ENCODE results near the gene RELT.

RELT gene

GRCh38 chr11:73372375-73372993 is 3.7 kb upstream of the RELT start:
- DNase-seq (ENCODE audit: low read depth in 2 of 2): no peak

GRCh38 chr11:73374151-73374550 is 2.0 kb upstream of the RELT start:
- no peak for DNase-seq (ENCODE audit: low read depth in 2 of 2)

- DNase-seq (ENCODE audit: low read depth in 2 of 2): no peak
These were observed 404 bp upstream of the RELT start for GRCh38 chr11:73375830-73376159.

- peak; percentile 28 to 38 for DNase-seq (ENCODE audit: low read depth in 2 of 2)
These were observed 817 bp downstream of the RELT start for GRCh38 chr11:73376803-73377629.

- DNase-seq (ENCODE audit: low read depth in 2 of 2): no peak
These were observed 3.1 kb downstream of the RELT start for GRCh38 chr11:73379189-73379880.

GRCh38 chr11:73380331-73380730 is 4.1 kb downstream of the RELT start:
- DNase-seq (ENCODE audit: low read depth in 2 of 2): no peak

- DNase-seq (ENCODE audit: low read depth in 2 of 2): no peak
These were observed 4.8 kb downstream of the RELT start for GRCh38 chr11:73380897-73381410.

- no peak for DNase-seq (ENCODE audit: low read depth in 2 of 2)
These were observed 5.4 kb downstream of the RELT start for GRCh38 chr11:73381589-73381988.

- no peak for DNase-seq (ENCODE audit: low read depth in 2 of 2)
These were observed 6.0 kb downstream of the RELT start for GRCh38 chr11:73382183-73382582.

GRCh38 chr11:73382747-73383146 is 6.5 kb downstream of the RELT start:
- no peak for DNase-seq (ENCODE audit: low read depth in 2 of 2)

- no peak for DNase-seq (ENCODE audit: low read depth in 2 of 2)
These were observed 7.3 kb downstream of the RELT start for GRCh38 chr11:73383249-73384124.

GRCh38 chr11:73384125-73384441 is 7.9 kb downstream of the RELT start:
- no peak for DNase-seq (ENCODE audit: low read depth in 2 of 2)

- DNase-seq (ENCODE audit: low read depth in 2 of 2): no peak
These were observed 8.3 kb downstream of the RELT start for GRCh38 chr11:73384531-73384871.

- no peak for DNase-seq (ENCODE audit: low read depth in 2 of 2)
These were observed 8.9 kb downstream of the RELT start for GRCh38 chr11:73384872-73385689.

- DNase-seq (ENCODE audit: low read depth in 2 of 2): no peak
These were observed 9.8 kb downstream of the RELT start for GRCh38 chr11:73386016-73386415.

GRCh38 chr11:73386546-73386945 is 10.3 kb downstream of the RELT start:
- DNase-seq (ENCODE audit: low read depth in 2 of 2): no peak

- no peak for DNase-seq (ENCODE audit: low read depth in 2 of 2)
These were observed 11.5 kb downstream of the RELT start for GRCh38 chr11:73387594-73388264.

- no peak for DNase-seq (ENCODE audit: low read depth in 2 of 2)
These were observed 12.3 kb downstream of the RELT start for GRCh38 chr11:73388265-73389133.

GRCh38 chr11:73389134-73389525 is 12.9 kb downstream of the RELT start:
- no peak for DNase-seq (ENCODE audit: low read depth in 2 of 2)

- DNase-seq (ENCODE audit: low read depth in 2 of 2): no peak
These were observed 13.7 kb downstream of the RELT start for GRCh38 chr11:73389916-73390315.
